ENCODE data around the gene MSI2. TPM values are rescaled to one million over a fixed set of nuclear protein-coding genes. Genes with fewer than 3 reads are reported as not detected.

MSI2 gene
- total and polyA plus RNA-seq, 2 donors (not counting 3 experiments of a cell fraction or from before 2014, with no cell fraction given), result 20.9 to 59.3 TPM

DNA sequence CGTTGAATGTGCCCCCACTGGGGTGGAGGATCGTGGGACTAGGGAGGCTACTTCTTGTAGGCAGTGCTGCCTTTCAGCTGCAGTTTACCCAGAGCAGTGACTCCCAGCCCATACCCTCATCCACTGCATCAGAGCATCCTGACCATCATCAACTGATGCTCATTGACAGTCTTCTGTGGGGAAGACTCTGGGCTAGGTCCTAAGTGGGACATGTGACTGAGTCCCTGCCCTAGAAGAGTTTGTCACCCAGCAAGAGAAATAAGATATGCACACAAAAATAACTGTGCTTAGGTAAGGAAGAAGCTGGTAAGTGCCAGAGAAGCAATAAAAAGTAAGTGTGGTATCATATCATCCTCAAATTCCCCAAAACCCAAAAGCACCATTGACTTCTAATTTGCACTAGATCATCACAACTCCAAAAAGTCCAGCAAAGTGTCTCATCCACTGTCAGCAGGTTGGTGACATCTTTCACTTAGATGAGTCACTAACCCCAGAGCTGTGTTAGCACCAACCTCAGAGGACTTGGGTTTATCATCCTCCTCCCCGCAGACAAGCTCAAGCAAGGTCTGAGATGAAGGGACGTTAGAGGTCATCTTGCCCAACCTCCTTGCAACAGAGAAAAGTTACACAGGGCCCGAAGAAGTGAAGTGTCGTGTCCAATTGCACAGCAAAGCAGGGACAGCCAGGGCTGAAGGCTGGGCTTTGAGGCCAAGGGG is 389.8 kb downstream of the MSI2 start:
- no peaks in the 10 kb centered on the region for H3K79me2 ChIP-seq (ENCODE audit: control insufficient read depth, insufficient read depth, low read length)
- no peaks in the 10 kb centered on the region for H3K9me1 ChIP-seq (replicated peaks; ENCODE audit: control insufficient read depth, extremely low read depth, insufficient read depth, low read length)
- TF ChIP-seq, protein P1, sequence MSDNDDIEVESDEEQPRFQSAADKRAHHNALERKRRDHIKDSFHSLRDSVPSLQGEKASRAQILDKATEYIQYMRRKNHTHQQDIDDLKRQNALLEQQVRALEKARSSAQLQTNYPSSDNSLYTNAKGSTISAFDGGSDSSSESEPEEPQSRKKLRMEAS (IDR thresholded peaks at IDR 0.05; ENCODE audit: insufficient read depth, insufficient read length), result no peak
- TF ChIP-seq POLR2A (IDR thresholded peaks at IDR 0.05; ENCODE audit: low read depth, low read length), result no peak
- no peak for TF ChIP-seq EZH2 (IDR thresholded peaks at IDR 0.05; ENCODE audit: borderline replicate concordance, low read depth, low read length, severe bottlenecking)
- no peak overlapping the region for H3K4me3 ChIP-seq (replicated peaks in 1 of 3; ENCODE audit: insufficient read depth in 1 of 3, low read depth in 1 of 3, low read length in 3 of 3)
- BruUV-seq (replicated peaks), result no TSS peak
- no peaks in the 10 kb centered on the region for H3K27me3 ChIP-seq (ENCODE audit: control insufficient read depth in 2 of 2, insufficient read depth in 2 of 2, low read length in 2 of 2)
- POLR2A ChIA-PET, result no interaction called here
- no peak overlapping the region for H2AFZ ChIP-seq (ENCODE audit: low read depth, low read length)
- H3K4me1 ChIP-seq (ENCODE audit: control insufficient read depth, extremely low read depth, insufficient read depth, low read length), result no peaks in the 10 kb centered on the region
- dilution Hi-C loops (cut with MboI; ENCODE audit: extremely low pct_ligation_motif_present, low sequenced_read_pairs) (no loop called here), intact Hi-C loops (cut with micrococcal nuclease) (no loop called here)
- CTCF ChIA-PET, result interaction anchor here (0.6 to 2.5 kb wide), 3 partner anchors 26 to 403 kb away, joined by 3 to 10 read pairs (median 4); no protein-coding TSS in a partner anchor
- H3K9me3 ChIP-seq (replicated peaks; ENCODE audit: control insufficient read depth, insufficient read depth, low read length), result no peaks in the 10 kb centered on the region
- H4K20me1 ChIP-seq (replicated peaks; ENCODE audit: control insufficient read depth, extremely low read depth, insufficient read depth, low read length), result no peaks in the 10 kb centered on the region
- no peak overlapping the region for H3K4me2 ChIP-seq (ENCODE audit: insufficient read depth, low read length)
- no peak overlapping the region for H3K9ac ChIP-seq (replicated peaks; ENCODE audit: extremely low read depth, insufficient read depth, low read length)
- H3K36me3 ChIP-seq (ENCODE audit: control insufficient read depth in 2 of 2, extremely low read depth in 1 of 2, insufficient read depth in 2 of 2, low read length in 2 of 2), result no peaks in the 10 kb centered on the region
- DNase-seq (ENCODE audit: low read depth, low spot score) (no peak), FAIRE-seq (no peak)
- no peak overlapping the region for H3K27ac ChIP-seq (ENCODE audit: insufficient read depth, low read depth, low read length)

DNA sequence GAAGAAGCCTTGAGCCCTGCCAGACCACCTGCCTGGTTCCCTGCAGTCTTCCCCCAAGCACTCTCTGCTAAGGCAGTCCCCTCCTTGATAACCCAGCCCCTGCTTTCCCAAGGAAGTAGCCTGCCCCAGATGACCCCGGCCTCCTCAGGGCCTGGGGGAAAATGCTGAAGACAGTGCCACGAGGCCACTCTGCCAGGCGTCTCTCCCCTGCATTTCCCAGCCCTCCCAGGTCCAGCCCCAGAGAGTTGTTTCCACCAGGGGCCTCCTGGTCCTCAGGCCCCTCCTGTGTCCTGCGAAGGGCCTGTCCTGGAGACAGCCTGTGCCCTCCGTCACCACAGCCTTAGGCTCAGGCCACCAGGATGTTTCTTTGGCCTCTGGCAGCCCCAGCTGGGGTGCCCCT is 392.4 kb downstream of the MSI2 start:
- H2AFZ ChIP-seq (ENCODE audit: low read depth, low read length), result no peak overlapping the region
- DNase-seq (ENCODE audit: low read depth, low spot score) (no peak), FAIRE-seq (no peak)
- intact Hi-C loops (cut with micrococcal nuclease) (no loop called here), dilution Hi-C loops (cut with MboI; ENCODE audit: extremely low pct_ligation_motif_present, low sequenced_read_pairs) (no loop called here)
- ChIA-PET CTCF (no interaction called here), POLR2A (no interaction called here)
- no peak overlapping the region for H3K4me2 ChIP-seq (ENCODE audit: insufficient read depth, low read length)
- no peaks in the 10 kb centered on the region for H3K27me3 ChIP-seq (ENCODE audit: control insufficient read depth in 2 of 2, insufficient read depth in 2 of 2, low read length in 2 of 2)
- BruUV-seq (replicated peaks), result no TSS peak
- H3K9me3 ChIP-seq (replicated peaks; ENCODE audit: control insufficient read depth, insufficient read depth, low read length), result no peaks in the 10 kb centered on the region
- TF ChIP-seq POLR2A (IDR thresholded peaks at IDR 0.05; ENCODE audit: low read depth, low read length) (no peak), POLR2AphosphoS5 (IDR thresholded peaks at IDR 0.05; ENCODE audit: insufficient read depth, low read depth, low read length) (no peak), GATA2 (IDR thresholded peaks at IDR 0.05; ENCODE audit: insufficient read depth, insufficient read length, low read depth, low read length) (no peak), MYC (IDR thresholded peaks at IDR 0.05; ENCODE audit: low read depth, low read length) (no peak), JUN (IDR thresholded peaks at IDR 0.05; ENCODE audit: borderline replicate concordance, insufficient read depth, insufficient read length, low read depth) (no peak), FOS (IDR thresholded peaks at IDR 0.05; ENCODE audit: borderline replicate concordance, insufficient read depth, low read length) (no peak), EZH2 (IDR thresholded peaks at IDR 0.05; ENCODE audit: borderline replicate concordance, low read depth, low read length, severe bottlenecking) (no peak)
- TF ChIP-seq, protein P1 (IDR thresholded peaks at IDR 0.05; ENCODE audit: insufficient read depth, insufficient read length), result no peak
- TF ChIP-seq, protein P2, sequence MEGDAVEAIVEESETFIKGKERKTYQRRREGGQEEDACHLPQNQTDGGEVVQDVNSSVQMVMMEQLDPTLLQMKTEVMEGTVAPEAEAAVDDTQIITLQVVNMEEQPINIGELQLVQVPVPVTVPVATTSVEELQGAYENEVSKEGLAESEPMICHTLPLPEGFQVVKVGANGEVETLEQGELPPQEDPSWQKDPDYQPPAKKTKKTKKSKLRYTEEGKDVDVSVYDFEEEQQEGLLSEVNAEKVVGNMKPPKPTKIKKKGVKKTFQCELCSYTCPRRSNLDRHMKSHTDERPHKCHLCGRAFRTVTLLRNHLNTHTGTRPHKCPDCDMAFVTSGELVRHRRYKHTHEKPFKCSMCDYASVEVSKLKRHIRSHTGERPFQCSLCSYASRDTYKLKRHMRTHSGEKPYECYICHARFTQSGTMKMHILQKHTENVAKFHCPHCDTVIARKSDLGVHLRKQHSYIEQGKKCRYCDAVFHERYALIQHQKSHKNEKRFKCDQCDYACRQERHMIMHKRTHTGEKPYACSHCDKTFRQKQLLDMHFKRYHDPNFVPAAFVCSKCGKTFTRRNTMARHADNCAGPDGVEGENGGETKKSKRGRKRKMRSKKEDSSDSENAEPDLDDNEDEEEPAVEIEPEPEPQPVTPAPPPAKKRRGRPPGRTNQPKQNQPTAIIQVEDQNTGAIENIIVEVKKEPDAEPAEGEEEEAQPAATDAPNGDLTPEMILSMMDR (IDR thresholded peaks at IDR 0.05; ENCODE audit: extremely low read depth in 1 of 2, insufficient read depth in 1 of 2, low read depth in 1 of 2, low read length in 2 of 2), result no peak
- no peaks in the 10 kb centered on the region for H3K79me2 ChIP-seq (ENCODE audit: control insufficient read depth, insufficient read depth, low read length)
- no peaks in the 10 kb centered on the region for H3K4me1 ChIP-seq (ENCODE audit: control insufficient read depth, extremely low read depth, insufficient read depth, low read length)
- H3K36me3 ChIP-seq (ENCODE audit: control insufficient read depth in 2 of 2, extremely low read depth in 1 of 2, insufficient read depth in 2 of 2, low read length in 2 of 2), result no peaks in the 10 kb centered on the region
- H4K20me1 ChIP-seq (replicated peaks; ENCODE audit: control insufficient read depth, extremely low read depth, insufficient read depth, low read length), result no peaks in the 10 kb centered on the region
- no peaks in the 10 kb centered on the region for H3K9me1 ChIP-seq (replicated peaks; ENCODE audit: control insufficient read depth, extremely low read depth, insufficient read depth, low read length)
- H3K27ac ChIP-seq (ENCODE audit: insufficient read depth, low read depth, low read length), result no peak overlapping the region
- no peak overlapping the region for H3K9ac ChIP-seq (replicated peaks; ENCODE audit: extremely low read depth, insufficient read depth, low read length)
- H3K4me3 ChIP-seq (replicated peaks in 1 of 3; ENCODE audit: insufficient read depth in 1 of 3, low read depth in 1 of 3, low read length in 3 of 3), result no peak overlapping the region

Data from endothelial cell of umbilical vein (primary cell).